BE2C (cell line): ENCODE measurements around the gene COL3A1.

Source experiments
- DNase-seq: peaks from one replicate; pipeline ENCODE4 v3.0.0-alpha.2; 2020
- H3K27me3 ChIP-seq: fragments of 250-450 bp; sonication (Bioruptor Pico); 2 replicates; pipeline ENCODE4 v1.5.1; 2020; ENCODE audit warnings: mild to moderate bottlenecking
- H3K36me3 ChIP-seq: fragments of 250-450 bp; sonication (Bioruptor Pico); 2 replicates; pipeline ENCODE4 v1.5.1; 2020; ENCODE audit warnings: mild to moderate bottlenecking
- H3K4me1 ChIP-seq: fragments of 250-450 bp; sonication (Bioruptor Pico); 2 replicates; pipeline ENCODE4 v1.5.1; 2020
- H3K4me3 ChIP-seq: 2 replicates; pipeline ENCODE4 v1.5.1; 2011; ENCODE audit warnings: low read depth, low read length
- H3K9me3 ChIP-seq: fragments of 250-450 bp; sonication (Bioruptor Pico); 2 replicates; pipeline ENCODE4 v1.5.1; 2020
- TF ChIP-seq, protein P1 (sequence below): IDR thresholded peaks from 2 replicates; pipeline ENCODE4 v1.5.1; 2012; ENCODE audit warnings: mild to moderate bottlenecking, low read depth, low read length

The COL3A1 gene

DNA sequence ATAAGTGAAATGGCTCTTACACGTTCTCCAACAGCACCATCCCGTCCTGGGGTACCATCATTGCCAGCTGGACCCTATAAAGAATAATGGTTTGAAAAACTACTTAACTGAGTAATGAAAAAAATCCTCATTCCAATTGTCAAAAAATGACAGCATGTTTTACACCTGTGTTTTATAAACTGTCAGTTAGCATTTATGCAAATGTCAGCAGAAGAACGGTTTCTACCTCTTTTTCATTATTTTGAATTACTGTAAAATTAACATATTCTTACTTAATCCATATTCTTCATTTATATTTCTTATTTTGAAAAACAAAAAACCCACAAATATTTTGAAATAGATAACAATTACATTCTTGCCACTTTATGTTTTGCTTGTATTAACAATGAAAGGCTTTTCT lies 74.0 kb downstream of the COL3A1 start:
- Histone ChIP-seq H3K4me1 (no peaks in the 10 kb centered on the region), H3K4me3 (no peak overlapping the region), H3K36me3 (no peaks in the 10 kb centered on the region), H3K9me3 (no peaks in the 10 kb centered on the region), H3K27me3 (no peaks in the 10 kb centered on the region)
- no peak for DNase-seq
- TF ChIP-seq, protein P1, sequence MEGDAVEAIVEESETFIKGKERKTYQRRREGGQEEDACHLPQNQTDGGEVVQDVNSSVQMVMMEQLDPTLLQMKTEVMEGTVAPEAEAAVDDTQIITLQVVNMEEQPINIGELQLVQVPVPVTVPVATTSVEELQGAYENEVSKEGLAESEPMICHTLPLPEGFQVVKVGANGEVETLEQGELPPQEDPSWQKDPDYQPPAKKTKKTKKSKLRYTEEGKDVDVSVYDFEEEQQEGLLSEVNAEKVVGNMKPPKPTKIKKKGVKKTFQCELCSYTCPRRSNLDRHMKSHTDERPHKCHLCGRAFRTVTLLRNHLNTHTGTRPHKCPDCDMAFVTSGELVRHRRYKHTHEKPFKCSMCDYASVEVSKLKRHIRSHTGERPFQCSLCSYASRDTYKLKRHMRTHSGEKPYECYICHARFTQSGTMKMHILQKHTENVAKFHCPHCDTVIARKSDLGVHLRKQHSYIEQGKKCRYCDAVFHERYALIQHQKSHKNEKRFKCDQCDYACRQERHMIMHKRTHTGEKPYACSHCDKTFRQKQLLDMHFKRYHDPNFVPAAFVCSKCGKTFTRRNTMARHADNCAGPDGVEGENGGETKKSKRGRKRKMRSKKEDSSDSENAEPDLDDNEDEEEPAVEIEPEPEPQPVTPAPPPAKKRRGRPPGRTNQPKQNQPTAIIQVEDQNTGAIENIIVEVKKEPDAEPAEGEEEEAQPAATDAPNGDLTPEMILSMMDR, result no peak

DNA sequence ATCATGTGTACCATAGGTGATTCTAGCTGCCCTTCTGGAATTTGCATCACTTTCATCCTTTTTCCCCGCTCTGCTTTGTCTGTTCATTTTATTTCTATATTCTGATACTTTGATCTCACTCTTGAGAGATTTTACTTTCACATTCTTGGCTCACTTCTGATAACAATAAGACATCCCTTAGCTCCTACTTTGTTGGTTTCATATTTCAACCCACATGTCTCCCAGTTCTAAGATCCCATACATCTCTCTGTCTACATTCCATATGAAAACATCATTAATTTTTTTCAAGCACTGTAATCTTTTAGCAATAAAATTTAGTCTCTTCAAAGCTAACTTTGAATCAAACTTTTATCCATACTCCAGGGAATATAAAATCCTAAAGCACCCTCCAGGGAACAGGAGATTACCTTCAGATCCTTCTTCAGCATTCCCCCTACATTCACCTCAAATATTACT lies 75.6 kb downstream of the COL3A1 start:
- no peak for DNase-seq
- H3K9me3 ChIP-seq, result no peaks in the 10 kb centered on the region
- no peaks in the 10 kb centered on the region for H3K36me3 ChIP-seq
- TF ChIP-seq, protein P1, result no peak
- no peaks in the 10 kb centered on the region for H3K4me1 ChIP-seq
- H3K4me3 ChIP-seq, result no peak overlapping the region
- no peaks in the 10 kb centered on the region for H3K27me3 ChIP-seq

DNA sequence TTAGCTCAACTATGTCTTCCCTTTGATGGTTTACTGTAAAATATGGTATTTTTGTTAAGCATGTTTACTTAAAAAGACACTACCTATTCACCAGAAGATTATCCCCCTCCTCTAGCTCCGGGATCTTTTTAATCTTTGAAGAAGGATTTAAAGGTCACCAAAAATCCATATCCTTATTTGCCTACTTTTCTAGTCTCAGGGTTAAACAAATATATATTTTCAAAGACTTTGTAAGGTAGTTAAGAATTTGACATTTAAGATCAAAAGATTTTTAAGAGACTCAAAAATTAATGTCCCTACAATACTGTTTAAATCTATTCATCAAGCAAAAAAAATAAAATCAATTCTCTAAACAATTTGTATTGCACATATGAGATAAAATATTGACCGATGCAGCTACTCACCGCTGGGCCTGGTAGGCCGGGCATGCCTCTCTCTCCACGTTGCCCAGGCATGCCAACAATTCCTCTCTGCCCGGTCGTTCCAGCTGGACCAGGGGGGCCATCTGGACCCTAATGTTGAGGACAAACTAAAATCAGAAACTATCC lies 76.1 kb downstream of the COL3A1 start:
- TF ChIP-seq, protein P1, result no peak
- no peak overlapping the region for H3K4me3 ChIP-seq
- H3K36me3 ChIP-seq, result no peaks in the 10 kb centered on the region
- H3K27me3 ChIP-seq, result no peaks in the 10 kb centered on the region
- no peaks in the 10 kb centered on the region for H3K9me3 ChIP-seq
- H3K4me1 ChIP-seq, result no peaks in the 10 kb centered on the region
- DNase-seq, result no peak

DNA sequence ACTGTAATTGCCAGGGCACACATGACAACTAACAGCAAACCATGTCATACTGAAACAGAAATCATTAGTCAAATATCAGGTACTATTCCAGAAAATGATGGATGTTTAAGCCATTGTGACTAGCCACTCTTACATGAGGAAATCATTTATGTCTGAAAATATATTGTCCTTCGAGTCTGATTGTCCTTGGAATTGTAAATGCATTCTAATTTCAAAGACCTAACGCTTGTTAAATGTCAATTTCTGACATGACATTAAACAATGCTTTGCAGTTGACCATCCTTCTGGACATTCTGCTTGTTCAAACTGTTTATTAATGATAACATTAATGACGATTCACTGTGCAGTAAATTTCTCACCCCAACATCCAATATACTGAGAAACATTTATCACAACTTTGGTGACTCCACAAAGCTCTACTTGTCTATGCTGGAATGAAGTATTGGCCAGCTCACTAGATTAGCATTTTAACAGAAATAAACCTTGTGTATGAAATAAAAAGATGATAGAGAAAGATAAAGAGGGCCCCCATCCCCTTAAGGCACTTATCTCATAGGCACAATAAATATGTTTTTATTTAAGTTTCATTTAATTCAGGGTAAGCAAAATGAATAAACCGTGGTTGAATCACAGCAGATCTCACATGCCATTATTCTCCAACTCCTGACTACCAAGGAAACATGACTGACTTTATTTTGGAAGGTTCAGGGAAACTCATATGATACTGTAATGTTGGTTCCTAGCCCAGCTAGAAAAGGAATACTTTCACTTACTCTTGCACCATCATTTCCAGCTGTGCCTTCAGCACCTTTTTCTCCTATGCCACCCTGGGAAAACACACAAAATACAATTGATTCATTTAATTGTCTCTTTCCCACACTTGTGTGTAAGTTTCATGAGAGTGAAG lies 82.3 kb downstream of the COL3A1 start:
- DNase-seq, result no peak
- Histone ChIP-seq H3K36me3 (no peaks in the 10 kb centered on the region), H3K9me3 (no peaks in the 10 kb centered on the region), H3K4me3 (no peak overlapping the region), H3K4me1 (no peaks in the 10 kb centered on the region), H3K27me3 (no peaks in the 10 kb centered on the region)
- TF ChIP-seq, protein P1, result no peak

DNA sequence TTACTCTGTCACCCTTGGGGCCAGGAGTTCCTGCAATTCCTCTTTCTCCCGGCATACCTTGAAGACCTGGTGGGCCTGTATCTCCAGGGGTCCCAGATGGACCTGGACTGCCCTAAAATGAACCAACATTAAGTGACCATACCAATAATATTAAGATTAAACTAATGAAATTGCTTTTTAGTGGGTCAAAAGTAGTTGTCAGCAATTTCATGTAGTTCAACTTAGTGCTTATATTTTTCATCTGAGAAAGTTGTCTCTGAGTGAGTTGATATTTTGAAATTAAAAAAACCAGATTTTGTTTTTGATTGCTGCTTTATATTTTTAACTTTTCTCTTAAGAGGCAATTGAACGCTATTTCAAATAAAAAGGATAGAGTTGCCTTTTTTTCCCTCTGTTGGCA lies 83.1 kb downstream of the COL3A1 start:
- no peak for DNase-seq
- no peaks in the 10 kb centered on the region for H3K36me3 ChIP-seq

More for the DNA sequence above, 83.1 kb downstream of the COL3A1 start:
- Histone ChIP-seq H3K27me3 (no peaks in the 10 kb centered on the region), H3K4me1 (no peaks in the 10 kb centered on the region), H3K9me3 (no peaks in the 10 kb centered on the region), H3K4me3 (no peak overlapping the region)
- TF ChIP-seq, protein P1, result no peak
